Measurements from ENCODE around the gene DNASE1. TPM values are rescaled to one million over a fixed set of nuclear protein-coding genes. Genes with fewer than 3 reads are reported as not detected.

Gene DNASE1
- total RNA-seq, 4 donors from 2014 or later: 2.5 to 7.3 (median 3.5) TPM

DNA sequence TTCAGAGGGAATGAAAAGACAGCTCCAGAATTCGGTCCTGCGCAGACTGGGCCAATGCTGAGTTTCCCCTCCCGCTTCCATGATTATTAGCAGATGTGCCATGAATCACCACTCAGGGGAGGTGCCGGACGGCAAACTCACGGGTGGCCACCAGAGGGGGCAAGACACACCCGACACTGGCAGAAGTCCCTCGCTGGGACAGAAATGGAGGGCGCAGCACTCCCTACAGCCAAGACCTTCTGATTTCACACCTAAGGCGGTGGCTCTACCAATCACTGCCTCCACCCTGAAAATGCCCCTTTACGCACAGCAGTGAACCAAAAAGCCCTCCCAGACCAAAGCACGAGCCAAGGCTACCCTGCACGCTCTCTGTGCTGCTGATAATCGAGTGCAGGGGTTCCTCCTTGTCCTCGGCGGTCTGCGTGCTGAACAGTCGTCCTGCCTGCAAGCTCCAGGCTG, 36.0 kb downstream of the DNASE1 start:
- peak overlapping the region; percentile 65 to 84 (median 74) for H3K27ac ChIP-seq
- H3K36me3 ChIP-seq: peaks cover 0 to 28% of the 10 kb centered on the region in 2 donors
- in situ Hi-C loops (cut with MboI; ENCODE audit: low sequenced_read_pairs in 4 of 4) (loop anchor here (5.0 to 25.0 kb wide), 3 partner anchors 184 to 197 kb away; partner anchors contain the start of gene CREBBP (in 1 of the 4)), intact Hi-C loops (cut with DNase I; ENCODE audit: low total_unique reads) (loop anchor here (1.0 to 2.0 kb wide), 3 partner anchors 26 to 190 kb away; partner anchors contain the start of genes CREBBP and TRAP1)
- no peaks in the 10 kb centered on the region for H3K9me3 ChIP-seq
- DNase-seq: peak; percentile 86 to 92
- no peaks in the 10 kb centered on the region for H3K27me3 ChIP-seq
- ATAC-seq: peak; percentile 95 to 97
- peak overlapping the region; percentile 39 to 68 (median 51) for H3K4me3 ChIP-seq
- peaks cover 23 to 27% of the 10 kb centered on the region in 2 donors for H3K4me1 ChIP-seq
- peak; percentile 88 to 97 (median 96) for TF ChIP-seq CTCF (IDR thresholded peaks at IDR 0.05 in 4 of 5, conservative IDR thresholded peaks at IDR 0.05 in 1 of 5)
- no peak for TF ChIP-seq POLR2A (IDR thresholded peaks at IDR 0.05)

GRCh38 chr16:3690980-3691720, 36.7 kb downstream of the DNASE1 start:
- DNase-seq (peak; percentile 11 to 66), ATAC-seq (peak; percentile 40 to 60)
- Histone ChIP-seq H3K27ac (peak overlapping the region; percentile 65 to 84 (median 74)), H3K36me3 (peaks cover 0 to 22% of the 10 kb centered on the region in 2 donors), H3K4me1 (peaks cover 30 to 34% of the 10 kb centered on the region in 2 donors), H3K9me3 (no peaks in the 10 kb centered on the region), H3K27me3 (no peaks in the 10 kb centered on the region), H3K4me3 (peak overlapping the region; percentile 39 to 68 (median 51))
- intact Hi-C loops (cut with DNase I; ENCODE audit: low total_unique reads): loop anchor here (1.0 to 2.0 kb wide), 3 partner anchors 26 to 189 kb away; partner anchors contain the start of genes CREBBP and TRAP1
- TF ChIP-seq CTCF (IDR thresholded peaks at IDR 0.05 in 4 of 5, conservative IDR thresholded peaks at IDR 0.05 in 1 of 5) (peak in 3 of 5 experiments; percentile 21 to 37 (median 34)), POLR2A (IDR thresholded peaks at IDR 0.05) (no peak)
- in situ Hi-C loops (cut with MboI; ENCODE audit: low sequenced_read_pairs in 4 of 4): loop anchor here (5.0 to 25.0 kb wide), 3 partner anchors 184 to 196 kb away; partner anchors contain the start of gene CREBBP (in 1 of the 4)

DNA sequence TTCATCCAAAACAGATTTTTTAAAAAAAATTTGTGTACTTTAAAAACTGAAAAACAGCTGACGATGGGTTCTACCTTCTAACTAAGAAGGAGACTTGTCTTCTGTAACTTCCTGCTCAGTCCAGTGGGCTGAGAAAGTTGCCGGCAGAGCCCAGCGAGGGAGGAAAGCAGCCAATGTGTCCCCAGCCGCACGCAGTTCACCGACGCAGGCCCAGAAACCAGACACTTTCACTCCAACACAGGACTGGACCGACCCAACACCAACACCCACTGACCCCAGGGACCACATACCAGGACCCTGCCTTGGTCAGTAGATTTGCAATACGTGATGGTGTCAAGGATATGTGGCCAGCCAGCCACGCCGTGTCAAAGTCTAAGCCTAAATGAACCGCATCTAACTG, 37.3 kb downstream of the DNASE1 start:
- Histone ChIP-seq H3K27me3 (no peaks in the 10 kb centered on the region), H3K4me3 (no peak overlapping the region), H3K27ac (peak overlapping the region; percentile 65 to 84 (median 74)), H3K4me1 (peaks cover 35 to 40% of the 10 kb centered on the region in 2 donors), H3K36me3 (peaks cover 0 to 18% of the 10 kb centered on the region in 2 donors), H3K9me3 (no peaks in the 10 kb centered on the region)
- intact Hi-C loops (cut with DNase I; ENCODE audit: low total_unique reads): loop anchor here (2.0 kb wide), 2 partner anchors 25 to 61 kb away; partner anchors contain the start of gene TRAP1
- no peak for TF ChIP-seq CTCF (IDR thresholded peaks at IDR 0.05 in 4 of 5, conservative IDR thresholded peaks at IDR 0.05 in 1 of 5)
- TF ChIP-seq POLR2A (IDR thresholded peaks at IDR 0.05): no peak
- DNase-seq (no peak), ATAC-seq (no peak)
- in situ Hi-C loops (cut with MboI; ENCODE audit: low sequenced_read_pairs in 4 of 4): loop anchor here (5.0 to 25.0 kb wide), 3 partner anchors 183 to 196 kb away; partner anchors contain the start of gene CREBBP (in 1 of the 4)

- Histone ChIP-seq H3K36me3 (no peaks in the 10 kb centered on the region), H3K4me3 (no peak overlapping the region), H3K4me1 (peaks cover 35 to 40% of the 10 kb centered on the region in 2 donors), H3K9me3 (no peaks in the 10 kb centered on the region), H3K27me3 (no peaks in the 10 kb centered on the region), H3K27ac (peak overlapping the region; percentile 79 to 92 (median 88))
- in situ Hi-C loops (cut with MboI; ENCODE audit: low sequenced_read_pairs in 4 of 4) (loop anchor here (5.0 to 25.0 kb wide), 3 partner anchors 181 to 193 kb away; partner anchors contain the start of gene CREBBP (in 1 of the 4)), intact Hi-C loops (cut with DNase I; ENCODE audit: low total_unique reads) (no loop called here)
- TF ChIP-seq CTCF (IDR thresholded peaks at IDR 0.05 in 4 of 5, conservative IDR thresholded peaks at IDR 0.05 in 1 of 5): no peak
- TF ChIP-seq POLR2A (IDR thresholded peaks at IDR 0.05): no peak
- DNase-seq: no peak
- ATAC-seq: no peak
These were observed 39.6 kb downstream of the DNASE1 start for GRCh38 chr16:3694051-3694450.

All from gastrocnemius medialis (tissue), 4 donors.